MCF 10A (cell line): ENCODE data around the gene UHMK1. TPM values are rescaled to one million over a fixed set of nuclear protein-coding genes. Genes with fewer than 3 reads are reported as not detected.

ENCODE experiments used
- BruUV-seq: library from RNA; stranded (reverse); fragments of 400-500 nt; replicated peaks from 2 replicates; lab custom pipeline; 2021; lab: Mats Ljungman, UMichigan
- CTCF ChIA-PET: fragments of 300-600 bp; sonication (Branson Sonifier 250); formaldehyde crosslinking; extraction: SDS; loops from one replicate; lab custom pipeline; 2021; ENCODE audit warnings: antibody characterized with exemption, inconsistent platforms; lab: Yijun Ruan, JAX
- POLR2A ChIA-PET: fragments of 300-600, 350-650 bp; sonication (Branson Sonifier 250); formaldehyde crosslinking; extraction: SDS; loops from one replicate; lab custom pipeline; 2020; ENCODE audit warnings: antibody characterized with exemption, inconsistent platforms; lab: Yijun Ruan, JAX
- DNase-seq: peaks from one replicate; pipeline ENCODE4 v3.0.0-alpha.2; 2018; ENCODE audit not compliant: unreplicated experiment
- H3K27ac Mint-ChIP-seq: one replicate; pipeline ENCODE4 v1.8.0; 2022; ENCODE audit warnings: mild to moderate bottlenecking, low read depth, mixed read lengths; ENCODE audit not compliant: unreplicated experiment
- H3K27me3 Mint-ChIP-seq: one replicate; pipeline ENCODE4 v1.8.0; 2022; ENCODE audit warnings: mixed read lengths; ENCODE audit not compliant: insufficient read depth, unreplicated experiment
- H3K36me3 Mint-ChIP-seq: one replicate; pipeline ENCODE4 v1.8.0; 2022; ENCODE audit warnings: mild to moderate bottlenecking, moderate library complexity, mixed read lengths; ENCODE audit not compliant: insufficient read depth, unreplicated experiment
- H3K4me1 Mint-ChIP-seq: one replicate; pipeline ENCODE4 v1.8.0; 2022; ENCODE audit warnings: mixed read lengths; ENCODE audit not compliant: insufficient read depth, unreplicated experiment
- H3K4me3 Mint-ChIP-seq: one replicate; pipeline ENCODE4 v1.8.0; 2022; ENCODE audit warnings: mild to moderate bottlenecking, moderate library complexity, mixed read lengths; ENCODE audit not compliant: unreplicated experiment
- H3K9me3 Mint-ChIP-seq: one replicate; pipeline ENCODE4 v1.8.0; 2022; ENCODE audit warnings: mixed read lengths; ENCODE audit not compliant: unreplicated experiment
- intact Hi-C: fragments of 100-400 bp; cut with micrococcal nuclease; formaldehyde crosslinking; loops from 2 replicates; pipeline ENCODE4 v1.14.1; 2022
- total RNA-seq: library from RNA; stranded (reverse); gene quantifications from 2 replicates; pipeline ENCODE4 v1.2.3, GENCODE V29; 2022
- TF ChIP-seq, protein P1 (sequence below): fragments of 200-600 bp; IDR thresholded peaks from one replicate; pipeline ENCODE4 v1.8.0; 2022; ENCODE audit warnings: antibody characterized with exemption, mild to moderate bottlenecking; ENCODE audit not compliant: unreplicated experiment

UHMK1 gene
- total RNA-seq, 1 experiment from 2014 or later = 76.9 TPM

DNA sequence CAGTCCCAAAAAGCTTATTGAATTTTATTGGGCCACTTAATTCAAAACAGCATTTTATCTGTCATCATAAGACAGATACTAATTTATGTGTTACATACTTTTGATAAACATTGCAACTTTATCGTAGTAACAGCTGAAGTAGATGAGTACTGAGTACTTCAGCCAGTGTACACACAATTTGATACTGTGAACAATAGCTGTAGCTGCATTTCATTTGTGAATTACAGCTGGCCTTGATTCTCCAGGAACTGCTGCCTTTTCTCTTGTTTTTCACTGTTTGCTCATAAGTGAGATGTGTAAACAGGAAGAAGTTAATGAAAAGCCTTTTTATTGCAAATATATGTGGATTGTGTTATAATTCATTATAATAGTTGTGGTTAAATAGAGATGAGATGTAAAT, 74.1 kb downstream of the UHMK1 start:
- no peaks in the 10 kb centered on the region for H3K27me3 Mint-ChIP-seq
- H3K36me3 Mint-ChIP-seq = peaks cover 82% of the 10 kb centered on the region
- H3K4me1 Mint-ChIP-seq = peaks cover 62% of the 10 kb centered on the region
- TF ChIP-seq, protein P1, sequence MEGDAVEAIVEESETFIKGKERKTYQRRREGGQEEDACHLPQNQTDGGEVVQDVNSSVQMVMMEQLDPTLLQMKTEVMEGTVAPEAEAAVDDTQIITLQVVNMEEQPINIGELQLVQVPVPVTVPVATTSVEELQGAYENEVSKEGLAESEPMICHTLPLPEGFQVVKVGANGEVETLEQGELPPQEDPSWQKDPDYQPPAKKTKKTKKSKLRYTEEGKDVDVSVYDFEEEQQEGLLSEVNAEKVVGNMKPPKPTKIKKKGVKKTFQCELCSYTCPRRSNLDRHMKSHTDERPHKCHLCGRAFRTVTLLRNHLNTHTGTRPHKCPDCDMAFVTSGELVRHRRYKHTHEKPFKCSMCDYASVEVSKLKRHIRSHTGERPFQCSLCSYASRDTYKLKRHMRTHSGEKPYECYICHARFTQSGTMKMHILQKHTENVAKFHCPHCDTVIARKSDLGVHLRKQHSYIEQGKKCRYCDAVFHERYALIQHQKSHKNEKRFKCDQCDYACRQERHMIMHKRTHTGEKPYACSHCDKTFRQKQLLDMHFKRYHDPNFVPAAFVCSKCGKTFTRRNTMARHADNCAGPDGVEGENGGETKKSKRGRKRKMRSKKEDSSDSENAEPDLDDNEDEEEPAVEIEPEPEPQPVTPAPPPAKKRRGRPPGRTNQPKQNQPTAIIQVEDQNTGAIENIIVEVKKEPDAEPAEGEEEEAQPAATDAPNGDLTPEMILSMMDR = no peak
- ChIA-PET CTCF (interaction anchor here (0.8 to 1.3 kb wide), 5 partner anchors 12 to 228 kb away, joined by 3 to 4 read pairs (median 3); no protein-coding TSS in a partner anchor), POLR2A (interaction anchor here (0.8 to 7.0 kb wide), 5 partner anchors 10 to 105 kb away, joined by 3 to 58 read pairs (median 5); partner anchors contain the start of gene UAP1)
- no peak for DNase-seq
- peak overlapping the region; percentile 14 for H3K27ac Mint-ChIP-seq
- no peaks in the 10 kb centered on the region for H3K9me3 Mint-ChIP-seq
- no peak overlapping the region for H3K4me3 Mint-ChIP-seq
- intact Hi-C loops = no loop called here
- no TSS peak for BruUV-seq

DNA sequence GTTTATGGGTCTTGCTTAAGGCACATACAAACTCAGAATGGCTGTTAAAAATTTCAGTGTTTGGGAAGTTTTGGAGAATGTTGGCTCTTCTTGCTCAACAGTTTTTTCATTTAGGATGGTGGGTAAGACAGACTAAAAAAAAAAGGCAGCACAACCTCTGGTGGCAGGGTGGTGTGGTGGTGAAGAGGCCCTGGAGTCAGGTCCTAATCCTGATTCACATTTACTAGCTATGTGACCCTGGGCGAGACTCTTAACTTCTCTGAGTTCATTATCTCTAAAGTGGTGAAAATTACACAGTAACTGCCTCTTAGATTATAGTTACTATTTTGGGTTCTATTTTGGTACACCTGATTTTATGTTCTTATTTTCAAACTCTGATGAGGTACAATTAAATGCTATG, 75.5 kb downstream of the UHMK1 start:
- intact Hi-C loops = no loop called here
- Mint-ChIP-seq H3K27ac (peak overlapping the region; percentile 75), H3K9me3 (no peaks in the 10 kb centered on the region), H3K4me1 (peaks cover 54% of the 10 kb centered on the region), H3K4me3 (no peak overlapping the region), H3K27me3 (no peaks in the 10 kb centered on the region), H3K36me3 (peaks cover 82% of the 10 kb centered on the region)
- ChIA-PET POLR2A (interaction anchor here (0.6 to 7.0 kb wide), 3 partner anchors 9 to 32 kb away, joined by 3 to 58 read pairs (median 5); partner anchors contain the start of gene UAP1), CTCF (interaction anchor here (0.6 to 1.6 kb wide), 6 partner anchors 9 to 781 kb away, joined by 3 to 5 read pairs (median 3); no protein-coding TSS in a partner anchor)
- no TSS peak for BruUV-seq
- TF ChIP-seq, protein P1 = no peak
- no peak for DNase-seq

DNA sequence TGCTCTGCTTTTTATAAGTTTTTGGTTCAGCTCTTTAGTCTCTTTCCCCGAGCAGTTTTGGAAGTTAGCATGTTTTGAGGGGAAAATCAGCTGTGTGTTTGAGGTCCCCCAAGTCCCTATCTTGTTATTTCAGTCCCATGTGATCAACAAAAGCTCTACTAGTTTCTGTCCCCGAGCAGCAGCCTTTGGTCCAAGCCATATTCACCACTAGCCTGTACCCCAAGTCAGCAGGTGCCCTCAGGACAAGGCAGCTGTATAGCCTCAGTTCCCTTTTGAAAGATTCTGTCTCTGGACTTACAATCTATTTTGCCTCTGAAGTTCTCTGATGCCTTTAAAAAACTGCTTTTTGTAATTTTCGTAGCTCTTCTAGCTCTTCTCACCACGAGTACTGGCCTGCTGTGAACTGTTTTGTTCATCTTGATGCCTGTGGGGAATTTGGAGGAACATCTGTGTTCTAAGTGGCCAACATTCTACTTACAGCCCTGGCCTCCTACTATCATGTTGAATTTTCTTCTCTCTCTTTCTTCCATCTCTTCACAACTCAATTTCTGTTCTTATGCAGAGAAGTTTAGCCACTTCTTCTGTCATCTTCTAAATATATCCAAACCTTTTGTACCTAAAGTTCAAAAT, 80.6 kb downstream of the UHMK1 start:
- TF ChIP-seq, protein P1 = no peak
- DNase-seq = no peak
- no TSS peak for BruUV-seq
- ChIA-PET POLR2A (interaction anchor here (0.6 to 1.6 kb wide), 6 partner anchors 9 to 259 kb away, joined by 3 to 5 read pairs (median 3); no protein-coding TSS in a partner anchor), CTCF (interaction anchor here (0.6 to 1.2 kb wide), 5 partner anchors 10 to 35 kb away, joined by 3 to 7 read pairs (median 4); no protein-coding TSS in a partner anchor)
- Mint-ChIP-seq H3K9me3 (no peaks in the 10 kb centered on the region), H3K4me3 (no peak overlapping the region), H3K27ac (peak overlapping the region; percentile 52), H3K4me1 (peaks cover 20% of the 10 kb centered on the region), H3K27me3 (no peaks in the 10 kb centered on the region), H3K36me3 (peaks cover 87% of the 10 kb centered on the region)
- intact Hi-C loops = no loop called here

DNA sequence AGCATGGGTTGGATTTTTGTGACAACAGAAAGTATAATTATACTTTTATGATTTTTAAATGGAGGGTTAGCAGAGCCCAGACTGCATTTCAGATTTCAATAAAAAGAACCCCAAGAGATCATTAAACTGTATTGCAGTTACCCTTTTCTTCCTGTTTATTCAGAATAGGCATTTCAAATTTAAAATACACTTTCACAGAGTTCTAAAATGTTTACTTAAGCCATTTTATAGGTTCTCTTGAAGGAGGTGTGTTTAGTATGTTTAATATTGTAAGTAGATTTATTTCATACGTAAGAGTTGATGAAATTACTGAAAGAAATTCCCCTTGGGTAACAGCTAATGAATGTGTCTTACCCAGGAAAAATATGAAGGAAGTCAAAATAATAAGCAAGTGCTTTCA, 81.3 kb downstream of the UHMK1 start:
- Mint-ChIP-seq H3K4me3 (no peak overlapping the region), H3K9me3 (no peaks in the 10 kb centered on the region), H3K36me3 (peaks cover 89% of the 10 kb centered on the region), H3K27me3 (no peaks in the 10 kb centered on the region), H3K4me1 (peaks cover 17% of the 10 kb centered on the region), H3K27ac (peak overlapping the region; percentile 52)
- BruUV-seq = no TSS peak
- ChIA-PET CTCF (interaction anchor here (0.5 to 1.1 kb wide), 6 partner anchors 9 to 493 kb away, joined by 3 to 5 read pairs (median 3); no protein-coding TSS in a partner anchor), POLR2A (interaction anchor here (1.0 to 1.4 kb wide), 3 partner anchors 14 to 39 kb away, joined by 3 to 5 read pairs (median 3); no protein-coding TSS in a partner anchor)
- no peak for DNase-seq
- TF ChIP-seq, protein P1 = no peak
- intact Hi-C loops = no loop called here
